Measurements from ENCODE around the gene NDOR1.

The NDOR1 gene

DNA sequence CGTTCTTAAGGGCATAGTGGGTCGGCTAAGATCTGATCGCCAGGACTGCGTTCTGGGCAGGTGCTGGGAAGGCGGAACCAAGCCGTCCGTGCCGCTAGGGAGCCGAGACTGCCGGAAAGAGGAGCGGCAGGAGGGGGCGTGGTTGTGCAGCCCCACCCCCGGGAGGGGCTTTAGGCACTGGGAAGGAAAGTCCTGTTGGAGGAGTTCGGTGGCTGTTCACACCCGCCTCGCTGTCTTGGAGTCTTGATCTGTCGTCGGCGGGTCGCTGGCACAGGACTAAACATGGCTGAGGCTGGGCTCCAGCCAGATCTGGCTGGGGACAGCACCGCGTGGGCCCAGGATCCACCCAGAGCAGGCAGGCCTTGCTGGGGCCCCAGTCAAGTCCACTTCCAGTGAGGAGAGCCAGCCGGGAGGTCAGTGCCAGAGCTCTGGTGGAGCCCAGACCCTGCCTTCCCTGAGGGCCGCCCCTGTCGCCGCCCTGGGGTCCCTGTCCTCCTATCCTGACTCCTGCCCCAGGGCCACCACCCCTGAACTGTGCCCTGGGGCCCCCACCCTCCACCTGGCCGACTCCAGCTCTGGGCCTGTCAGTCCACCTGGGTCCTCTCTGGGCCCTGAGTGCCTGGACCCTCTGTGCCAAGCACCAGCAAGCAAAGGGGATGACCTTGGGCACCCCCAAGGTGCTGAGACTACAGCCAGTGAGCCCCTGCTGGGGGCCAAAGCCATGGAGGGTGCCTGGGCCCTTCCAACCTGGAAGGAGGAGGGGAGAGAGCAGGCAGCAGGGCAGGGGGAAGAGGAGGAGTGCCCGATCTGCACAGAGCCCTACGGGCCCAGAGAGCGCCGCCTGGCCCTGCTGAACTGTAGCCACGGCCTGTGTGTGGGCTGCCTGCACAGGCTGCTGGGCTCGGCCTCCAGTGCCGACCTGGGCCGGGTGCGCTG lies 12.0 kb downstream of the NDOR1 start:
- TF ChIP-seq, protein P1, sequence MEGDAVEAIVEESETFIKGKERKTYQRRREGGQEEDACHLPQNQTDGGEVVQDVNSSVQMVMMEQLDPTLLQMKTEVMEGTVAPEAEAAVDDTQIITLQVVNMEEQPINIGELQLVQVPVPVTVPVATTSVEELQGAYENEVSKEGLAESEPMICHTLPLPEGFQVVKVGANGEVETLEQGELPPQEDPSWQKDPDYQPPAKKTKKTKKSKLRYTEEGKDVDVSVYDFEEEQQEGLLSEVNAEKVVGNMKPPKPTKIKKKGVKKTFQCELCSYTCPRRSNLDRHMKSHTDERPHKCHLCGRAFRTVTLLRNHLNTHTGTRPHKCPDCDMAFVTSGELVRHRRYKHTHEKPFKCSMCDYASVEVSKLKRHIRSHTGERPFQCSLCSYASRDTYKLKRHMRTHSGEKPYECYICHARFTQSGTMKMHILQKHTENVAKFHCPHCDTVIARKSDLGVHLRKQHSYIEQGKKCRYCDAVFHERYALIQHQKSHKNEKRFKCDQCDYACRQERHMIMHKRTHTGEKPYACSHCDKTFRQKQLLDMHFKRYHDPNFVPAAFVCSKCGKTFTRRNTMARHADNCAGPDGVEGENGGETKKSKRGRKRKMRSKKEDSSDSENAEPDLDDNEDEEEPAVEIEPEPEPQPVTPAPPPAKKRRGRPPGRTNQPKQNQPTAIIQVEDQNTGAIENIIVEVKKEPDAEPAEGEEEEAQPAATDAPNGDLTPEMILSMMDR (IDR thresholded peaks at IDR 0.05; ENCODE audit: extremely low read depth, insufficient read depth, missing control alignments): no peak
- no peak for DNase-seq (ENCODE audit: low spot score)
- in situ Hi-C loops (cut with MboI; ENCODE audit: low pct_unique_long_range_greater_than_20kb, low sequenced_read_pairs, unreplicated experiment): no loop called here

DNA sequence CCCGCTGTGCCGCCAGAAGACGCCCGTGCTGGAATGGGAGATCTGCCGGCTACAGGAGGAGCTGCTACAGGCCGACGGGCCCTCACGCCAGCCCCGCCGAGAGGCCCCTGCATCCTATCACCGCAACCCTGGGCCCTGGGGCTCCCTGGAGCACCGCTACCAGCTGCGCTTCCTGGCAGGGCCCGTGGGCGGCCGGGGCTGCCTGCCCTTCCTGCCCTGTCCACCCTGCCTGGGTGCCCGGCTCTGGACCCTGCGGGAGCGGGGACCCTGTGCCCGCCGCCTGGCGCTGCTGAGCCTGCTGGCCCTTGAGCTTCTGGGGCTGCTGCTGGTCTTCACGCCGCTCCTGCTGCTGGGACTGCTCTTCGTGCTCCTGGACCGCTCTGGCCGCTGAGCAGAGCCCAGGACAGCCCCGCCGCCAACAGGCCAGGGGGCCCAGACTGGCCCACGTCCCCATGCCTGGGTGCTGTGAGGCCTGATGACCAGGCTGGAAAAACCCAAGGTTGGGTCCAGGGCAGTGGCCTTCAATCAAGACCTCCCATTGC lies 12.8 kb downstream of the NDOR1 start:
- TF ChIP-seq, protein P1 (IDR thresholded peaks at IDR 0.05; ENCODE audit: extremely low read depth, insufficient read depth, missing control alignments): no peak
- no peak for DNase-seq (ENCODE audit: low spot score)
- in situ Hi-C loops (cut with MboI; ENCODE audit: low pct_unique_long_range_greater_than_20kb, low sequenced_read_pairs, unreplicated experiment): no loop called here

DNA sequence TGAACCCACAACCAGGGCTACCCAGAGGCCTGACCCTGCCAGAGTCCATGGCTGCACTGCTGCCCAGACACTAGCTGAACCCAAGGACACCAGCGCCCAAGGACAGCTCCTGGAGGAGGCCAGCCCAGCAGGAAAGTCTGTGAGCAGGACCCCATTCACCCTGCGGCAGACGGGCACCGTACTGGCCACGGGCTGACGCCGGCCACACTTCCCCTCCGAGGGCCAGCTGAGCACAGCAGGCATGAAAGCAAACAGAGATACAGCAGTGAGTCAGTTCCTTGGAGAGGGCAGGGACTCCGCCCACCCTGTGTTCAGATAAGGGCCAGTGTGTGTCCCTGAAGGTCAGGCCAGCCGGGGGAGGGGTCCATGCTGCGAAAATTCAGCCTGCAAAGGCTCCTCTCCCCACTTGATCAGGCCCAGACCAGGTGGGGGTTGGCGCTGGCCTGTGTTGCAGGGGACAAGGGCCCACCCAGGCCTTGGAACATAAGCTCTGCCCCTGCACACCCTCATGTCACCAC lies 13.3 kb downstream of the NDOR1 start:
- in situ Hi-C loops (cut with MboI; ENCODE audit: low pct_unique_long_range_greater_than_20kb, low sequenced_read_pairs, unreplicated experiment): no loop called here

DNA sequence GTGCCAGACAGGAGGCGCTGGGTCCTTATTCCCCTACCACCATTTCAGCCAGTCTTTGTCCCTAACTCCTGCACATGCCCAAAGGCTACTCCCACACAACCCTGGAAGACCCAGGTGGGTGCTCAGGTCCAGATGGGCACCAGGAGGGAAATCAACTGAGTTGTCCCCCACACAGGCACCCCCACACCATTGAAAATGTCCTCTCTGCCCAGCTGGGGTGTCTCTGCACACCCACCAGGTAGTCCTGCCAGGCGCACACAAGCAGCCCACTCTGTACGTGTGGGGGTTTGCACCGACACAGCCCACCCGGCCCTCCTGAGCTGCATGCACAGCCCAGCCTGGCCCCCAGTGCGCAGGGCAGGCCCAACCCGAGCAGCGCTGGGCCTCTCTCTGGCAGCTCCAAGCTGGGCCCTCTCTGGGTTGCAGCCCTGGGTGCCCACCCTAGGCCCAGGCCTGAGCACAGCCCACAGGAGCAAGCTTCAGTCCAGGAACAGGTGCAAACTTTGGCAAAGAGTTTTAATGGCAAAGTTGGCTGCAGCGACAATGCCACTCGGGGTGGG lies 14.3 kb downstream of the NDOR1 start:
- TF ChIP-seq, protein P1 (IDR thresholded peaks at IDR 0.05; ENCODE audit: extremely low read depth, insufficient read depth, missing control alignments): no peak
- in situ Hi-C loops (cut with MboI; ENCODE audit: low pct_unique_long_range_greater_than_20kb, low sequenced_read_pairs, unreplicated experiment): loop anchor here (10.0 kb wide), 1 partner anchor 95 kb away; no protein-coding TSS in a partner anchor
- no peak for DNase-seq (ENCODE audit: low spot score)

More for the DNA sequence above, 13.3 kb downstream of the NDOR1 start:
- DNase-seq (ENCODE audit: low spot score): no peak
- TF ChIP-seq, protein P1 (IDR thresholded peaks at IDR 0.05; ENCODE audit: extremely low read depth, insufficient read depth, missing control alignments): no peak

DNA sequence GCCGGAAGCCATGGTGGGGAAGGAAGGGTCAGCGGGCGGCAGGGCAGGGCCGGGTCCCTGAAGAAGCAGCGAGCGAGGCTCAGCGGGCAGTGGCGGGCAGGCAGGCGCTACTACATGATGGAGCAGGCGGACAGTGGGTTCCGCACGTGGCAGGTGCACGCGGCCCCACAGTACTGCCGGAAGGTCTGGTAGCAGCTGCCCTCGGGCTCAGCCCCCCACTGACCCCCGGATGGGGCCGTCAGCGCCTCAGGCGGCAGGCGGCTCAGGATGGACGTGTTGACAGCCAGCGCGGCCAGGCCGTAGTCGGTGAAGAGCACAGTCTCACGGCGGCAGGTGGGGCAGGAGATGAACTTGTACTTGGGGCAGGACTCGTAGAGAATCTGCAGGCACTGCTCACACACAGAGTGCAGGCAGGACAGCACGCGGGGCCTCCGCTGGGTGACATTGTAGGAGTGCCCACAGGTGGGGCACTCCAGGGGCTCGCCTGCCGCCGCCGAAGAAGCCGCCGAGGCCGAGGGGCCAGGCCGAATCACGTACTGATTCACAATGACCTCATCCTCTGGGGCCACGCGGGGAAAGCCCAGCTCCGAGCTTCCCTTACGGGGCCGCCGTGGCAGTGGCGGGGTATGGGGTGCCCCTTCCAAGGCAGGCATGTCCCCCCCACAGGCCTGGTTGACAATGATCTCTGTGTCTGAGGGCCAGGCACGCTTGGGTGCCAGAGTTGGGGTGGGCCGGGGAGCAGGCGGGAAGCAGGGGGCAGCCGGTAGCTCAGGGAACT lies 15.0 kb downstream of the NDOR1 start:
- in situ Hi-C loops (cut with MboI; ENCODE audit: low pct_unique_long_range_greater_than_20kb, low sequenced_read_pairs, unreplicated experiment): loop anchor here (10.0 kb wide), 1 partner anchor 96 kb away; no protein-coding TSS in a partner anchor
- TF ChIP-seq, protein P1 (IDR thresholded peaks at IDR 0.05; ENCODE audit: extremely low read depth, insufficient read depth, missing control alignments): no peak
- no peak for DNase-seq (ENCODE audit: low spot score)

DNA sequence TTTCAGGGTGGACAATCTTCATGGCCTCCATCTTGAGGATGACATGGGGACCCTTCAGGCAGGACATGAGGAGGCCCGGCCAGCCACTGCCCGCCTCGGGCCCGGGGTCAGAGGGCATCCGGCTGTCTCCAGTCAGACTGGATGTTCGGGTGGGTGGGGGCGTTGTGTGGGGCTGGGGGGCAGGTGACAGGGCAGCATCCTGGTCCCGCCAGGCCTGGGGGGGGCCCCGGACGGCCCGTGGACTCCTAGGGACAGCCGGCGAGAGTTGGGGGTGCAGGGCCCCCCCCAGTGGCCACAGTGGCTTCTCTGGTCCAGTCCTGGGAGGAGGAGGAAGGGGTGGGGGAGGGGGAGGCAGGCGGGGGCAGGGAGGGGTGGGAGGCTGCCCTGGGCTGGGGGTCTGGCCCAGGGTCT lies 15.6 kb downstream of the NDOR1 start:
- TF ChIP-seq, protein P1 (IDR thresholded peaks at IDR 0.05; ENCODE audit: extremely low read depth, insufficient read depth, missing control alignments): no peak
- in situ Hi-C loops (cut with MboI; ENCODE audit: low pct_unique_long_range_greater_than_20kb, low sequenced_read_pairs, unreplicated experiment): loop anchor here (10.0 kb wide), 1 partner anchor 96 kb away; no protein-coding TSS in a partner anchor
- DNase-seq (ENCODE audit: low spot score): no peak

Measured in GM13977 (cell line).